ENCODE measurements around the gene BNC2. TPM values are rescaled to one million over a fixed set of nuclear protein-coding genes. Genes with fewer than 3 reads are reported as not detected.

BNC2 gene
- total and polyA plus RNA-seq, 2 of the 13 experiments (the other 11 are each of a cell fraction or from before 2014, with no cell fraction given), result not detected

- ChIA-PET POLR2A (no interaction called here), CTCF (ENCODE audit: low intra/inter-chr PET ratio, low total read pairs) (no interaction called here)
- Histone ChIP-seq H3K4me3 (replicated peaks in 1 of 3; ENCODE audit: insufficient read depth in 1 of 3, low read depth in 2 of 3, low read length in 3 of 3) (no peak overlapping the region), H3K27ac (ENCODE audit: extremely low read length, insufficient read depth, low read length) (no peak overlapping the region), H3K79me2 (ENCODE audit: insufficient read depth, low read length) (no peaks in the 10 kb centered on the region), H3K4me1 (ENCODE audit: insufficient read depth, low read length) (no peaks in the 10 kb centered on the region), H3K9ac (ENCODE audit: insufficient read depth, low read depth, low read length) (no peak overlapping the region), H3K27me3 (ENCODE audit: control insufficient read depth in 1 of 2, insufficient read depth in 2 of 2, low read length in 2 of 2) (no peaks in the 10 kb centered on the region; a peak in 1 of 5 replicates), H3K36me3 (replicated peaks in 1 of 2; ENCODE audit: control insufficient read depth in 1 of 2, insufficient read depth in 2 of 2, low read length in 2 of 2) (no peaks in the 10 kb centered on the region), H3K4me2 (ENCODE audit: low read depth, low read length) (no peak overlapping the region), H3K9me3 (ENCODE audit: low read length) (no peaks in the 10 kb centered on the region), H4K20me1 (ENCODE audit: insufficient read depth, low read length) (no peaks in the 10 kb centered on the region), H2AFZ (ENCODE audit: low read length) (no peak overlapping the region)
- DNase-seq (ENCODE audit: low spot score) (no peak), ATAC-seq (no peak), FAIRE-seq (no peak)
- intact Hi-C loops (cut with micrococcal nuclease; ENCODE audit: unreplicated experiment) (no loop called here), in situ Hi-C loops (cut with HindIII; ENCODE audit: extremely low pct_ligation_motif_present, low pct_unique_long_range_greater_than_20kb) (no loop called here)
- 8% methylated on average over 10 of the region's 10 CpGs for WGBS (ENCODE audit: low lambda C conversion rate)
- no TSS peak for BruUV-seq (replicated peaks)
- TF ChIP-seq ZNF557 (CRISPR knock-in tag; IDR thresholded peaks at IDR 0.05) (no peak), ZBTB8A (CRISPR knock-in tag; IDR thresholded peaks at IDR 0.05; ENCODE audit: borderline replicate concordance, low read depth) (no peak), ZNF770 (CRISPR knock-in tag; IDR thresholded peaks at IDR 0.05) (no peak), LCORL (IDR thresholded peaks at IDR 0.05) (no peak), LCORL (CRISPR knock-in tag; IDR thresholded peaks at IDR 0.05) (no peak), HINFP (CRISPR knock-in tag; IDR thresholded peaks at IDR 0.05; ENCODE audit: low read depth) (no peak), SALL1 (CRISPR knock-in tag; IDR thresholded peaks at IDR 0.05) (no peak), ZNF468 (CRISPR knock-in tag; IDR thresholded peaks at IDR 0.05) (no peak), ZBED4 (CRISPR knock-in tag; IDR thresholded peaks at IDR 0.05; ENCODE audit: borderline replicate concordance) (no peak), HBP1 (CRISPR knock-in tag; IDR thresholded peaks at IDR 0.05; ENCODE audit: low read depth) (no peak), GRHL1 (CRISPR knock-in tag; conservative IDR thresholded peaks at IDR 0.05) (no peak), ZNF558 (CRISPR knock-in tag; IDR thresholded peaks at IDR 0.05; ENCODE audit: borderline replicate concordance) (no peak), EED (CRISPR knock-in tag; IDR thresholded peaks at IDR 0.05) (no peak), ZNF460 (CRISPR knock-in tag; IDR thresholded peaks at IDR 0.05; ENCODE audit: borderline replicate concordance) (no peak)
Measured at GRCh38 chr9:16801871-16802466, 68.5 kb downstream of the BNC2 start.
